Coronary artery (tissue), 2 donors: ENCODE results near the gene RAP1GDS1.

Experiments used
- DNase-seq: peaks from one replicate; pipeline ENCODE4 v3.0.0-alpha.2; 2017; ENCODE audit warnings: low spot score
- H3K27ac ChIP-seq, 2 donors: fragments of 200-600 bp; sonication (generic); one replicate each; pipeline ENCODE4 v1.5.1; 2016 to 2019
- H3K4me3 ChIP-seq: fragments of 200-600 bp; sonication (generic); 2 replicates; pipeline ENCODE4 v1.5.1; 2016; ENCODE audit warnings: mild to moderate bottlenecking, moderate library complexity
- CTCF ChIP-seq: fragments of 200-600 bp; sonication (generic); IDR thresholded peaks from one replicate; pipeline ENCODE4 v1.5.1; 2019; ENCODE audit warnings: antibody characterized with exemption

Gene RAP1GDS1

GRCh38 chr4:98462487-98462886 is 201.3 kb downstream of the RAP1GDS1 start:
- Histone ChIP-seq H3K27ac (no peak overlapping the region), H3K4me3 (no peak overlapping the region)
- DNase-seq, result no peak
- TF ChIP-seq CTCF, result no peak

GRCh38 chr4:98466868-98467599 is 205.8 kb downstream of the RAP1GDS1 start:
- no peak for DNase-seq
- H3K4me3 ChIP-seq, result peak overlapping the region; percentile 70
- TF ChIP-seq CTCF, result no peak
- no peak overlapping the region for H3K27ac ChIP-seq

- Histone ChIP-seq H3K4me3 (peak overlapping the region; percentile 70), H3K27ac (peak overlapping the region in 1 of 2 donors; percentile 12)
- DNase-seq, result peak; percentile 79
- TF ChIP-seq CTCF, result peak; percentile 73
Measured at GRCh38 chr4:98467627-98468072, 206.5 kb downstream of the RAP1GDS1 start.

GRCh38 chr4:98468709-98469108 is 207.5 kb downstream of the RAP1GDS1 start:
- Histone ChIP-seq H3K4me3 (no peak overlapping the region), H3K27ac (no peak overlapping the region)
- TF ChIP-seq CTCF, result no peak
- DNase-seq, result no peak

- Histone ChIP-seq H3K4me3 (no peak overlapping the region), H3K27ac (no peak overlapping the region)
- DNase-seq, result no peak
- no peak for TF ChIP-seq CTCF
Measured at GRCh38 chr4:98469771-98470170, 208.6 kb downstream of the RAP1GDS1 start.

GRCh38 chr4:98470366-98470765 is 209.2 kb downstream of the RAP1GDS1 start:
- no peak for DNase-seq
- Histone ChIP-seq H3K4me3 (no peak overlapping the region), H3K27ac (no peak overlapping the region)
- TF ChIP-seq CTCF, result no peak

GRCh38 chr4:98470831-98471230 is 209.6 kb downstream of the RAP1GDS1 start:
- no peak for TF ChIP-seq CTCF
- H3K27ac ChIP-seq, result no peak overlapping the region
- no peak overlapping the region for H3K4me3 ChIP-seq
- DNase-seq, result no peak
